T-helper 2 cell treated with Interferon-gamma antibody and Interleukin-4, amounts not matched to agents 5 μg/mL and 100 μg/mL, for 36 hours (primary cell): ENCODE results near the gene GRAMD1A.

Source experiments
- DNase-seq: peaks from one replicate; pipeline ENCODE4 v3.0.0; 2021; ENCODE audit warnings: low spot score
- H3K27ac Mint-ChIP-seq: one replicate; pipeline ENCODE4 v1.8.0; 2021; ENCODE audit warnings: mild to moderate bottlenecking, mixed read lengths
- H3K27me3 Mint-ChIP-seq: one replicate; pipeline ENCODE4 v1.8.0; 2021; ENCODE audit warnings: low read depth, mixed read lengths
- H3K36me3 Mint-ChIP-seq: one replicate; pipeline ENCODE4 v1.8.0; 2021; ENCODE audit warnings: low read depth, mixed read lengths
- H3K4me1 Mint-ChIP-seq: one replicate; pipeline ENCODE4 v1.8.0; 2021; ENCODE audit warnings: low read depth, mixed read lengths
- H3K4me3 Mint-ChIP-seq: one replicate; pipeline ENCODE4 v1.8.0; 2022; ENCODE audit warnings: mild to moderate bottlenecking, moderate library complexity, mixed read lengths
- H3K9me3 Mint-ChIP-seq: one replicate; pipeline ENCODE4 v1.8.0; 2021; ENCODE audit warnings: mixed read lengths

The GRAMD1A gene

DNA sequence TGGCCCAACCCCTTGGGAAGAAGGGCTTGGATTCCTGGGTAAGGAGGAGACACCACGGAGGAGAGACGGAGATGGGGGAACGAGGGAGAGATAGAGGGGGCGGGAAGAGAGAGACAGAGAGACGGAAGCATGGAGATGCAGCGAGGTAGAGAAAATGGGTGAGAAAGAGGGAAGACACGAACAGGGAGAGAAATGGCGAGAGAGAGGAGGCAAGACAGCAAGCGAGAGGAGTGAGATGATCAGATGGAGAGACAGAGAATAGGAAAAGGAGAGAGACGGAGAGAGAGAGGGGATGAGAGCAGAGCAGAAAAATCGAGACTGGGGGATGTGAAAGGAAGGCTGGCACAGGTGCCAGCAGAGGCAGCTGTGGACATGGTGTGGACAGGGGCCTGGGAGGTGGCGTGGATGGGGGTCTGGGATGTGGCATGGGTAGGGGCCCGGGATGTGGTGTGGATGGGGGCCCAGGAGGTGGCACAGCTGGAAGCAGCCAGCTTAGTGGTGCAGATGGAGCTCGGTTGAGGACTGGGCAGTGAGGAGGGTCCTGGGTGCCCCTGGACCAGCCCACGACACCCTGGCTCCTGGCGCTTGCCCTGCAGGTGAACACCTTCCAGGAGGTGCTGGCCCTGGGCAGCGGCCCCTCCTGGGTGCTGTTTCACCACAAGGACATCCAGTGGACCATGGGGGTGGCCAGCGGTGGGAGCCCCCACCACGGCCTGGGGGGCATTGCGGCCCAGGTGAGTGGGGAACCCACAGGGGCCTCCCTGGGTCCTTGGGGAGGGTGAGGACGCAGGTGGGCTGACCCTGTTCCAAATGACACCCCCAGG, 75.3 kb downstream of the GRAMD1A start:
- no peak overlapping the region for H3K27ac Mint-ChIP-seq
- H3K4me1 Mint-ChIP-seq: no peaks in the 10 kb centered on the region
- H3K36me3 Mint-ChIP-seq: no peaks in the 10 kb centered on the region

GRCh38 chr19:35076026-35076370, 75.9 kb downstream of the GRAMD1A start:
- Mint-ChIP-seq H3K9me3 (no peaks in the 10 kb centered on the region), H3K36me3 (no peaks in the 10 kb centered on the region), H3K4me3 (no peak overlapping the region), H3K27ac (no peak overlapping the region), H3K27me3 (no peaks in the 10 kb centered on the region), H3K4me1 (no peaks in the 10 kb centered on the region)
- no peak for DNase-seq

More for the DNA sequence above, 75.3 kb downstream of the GRAMD1A start:
- Mint-ChIP-seq H3K9me3 (no peaks in the 10 kb centered on the region), H3K4me3 (no peak overlapping the region), H3K27me3 (no peaks in the 10 kb centered on the region)
- DNase-seq: no peak
